Mesenchymal stem cell (in vitro differentiated cells and primary cell): ENCODE data around the gene EP400.

Source experiments
- DNase-seq: peaks from one replicate; pipeline ENCODE4 v3.0.0-alpha.2; 2013
- H2AFZ ChIP-seq: one replicate; pipeline ENCODE4 v1.6.1; 2013; ENCODE audit warnings: low read depth, mild to moderate bottlenecking, control low read depth, inconsistent platforms, low read length, moderate library complexity
- H2AK5ac ChIP-seq: 2 replicates; pipeline ENCODE4 v1.6.1; 2013; ENCODE audit warnings: low read length, moderate library complexity, mild to moderate bottlenecking, inconsistent platforms; ENCODE audit not compliant: severe bottlenecking
- H2BK120ac ChIP-seq: one replicate; pipeline ENCODE4 v1.6.1; 2013; ENCODE audit warnings: low read depth, mild to moderate bottlenecking, inconsistent platforms, low read length, moderate library complexity
- H2BK12ac ChIP-seq, 2 experiments: one replicate each; pipeline ENCODE4 v1.6.1; 2013; ENCODE audit warnings: inconsistent platforms in 2 of 2, low read length in 2 of 2, mild to moderate bottlenecking in 2 of 2, moderate library complexity in 2 of 2, control low read depth in 1 of 2
- H2BK15ac ChIP-seq: one replicate; pipeline ENCODE4 v1.6.1; 2013; ENCODE audit warnings: mild to moderate bottlenecking, low read depth, inconsistent platforms; ENCODE audit not compliant: poor library complexity, severe bottlenecking
- H2BK5ac ChIP-seq: 2 replicates; pipeline ENCODE4 v1.6.1; 2013; ENCODE audit warnings: low read depth, mild to moderate bottlenecking, low read length, control low read depth, inconsistent platforms; ENCODE audit not compliant: poor library complexity, severe bottlenecking
- H3K14ac ChIP-seq, 2 experiments: one replicate each; pipeline ENCODE4 v1.6.1; 2013; ENCODE audit warnings: inconsistent platforms in 2 of 2, low read length in 2 of 2, control low read depth in 1 of 2, mild to moderate bottlenecking in 1 of 2, moderate library complexity in 1 of 2
- H3K18ac ChIP-seq, 2 experiments: one replicate each; pipeline ENCODE4 v1.6.1; 2013; ENCODE audit warnings: inconsistent platforms in 2 of 2, low read length in 2 of 2, control low read depth in 1 of 2, low read depth in 1 of 2, mild to moderate bottlenecking in 1 of 2
- H3K23ac ChIP-seq, 2 experiments: one replicate each; pipeline ENCODE4 v1.6.1; 2013; ENCODE audit warnings: inconsistent platforms in 2 of 2, low read length in 2 of 2, mild to moderate bottlenecking in 2 of 2, moderate library complexity in 2 of 2, control low read depth in 1 of 2
- H3K27ac ChIP-seq: 2 replicates; pipeline ENCODE4 v1.5.1; 2013; ENCODE audit warnings: mild to moderate bottlenecking, moderate library complexity, low read length, control low read depth, inconsistent platforms; ENCODE audit not compliant: poor library complexity, severe bottlenecking
- H3K27me3 ChIP-seq, 2 experiments: 2 replicates each; pipeline versions ENCODE4 v1.6.1 to v1.7.0; 2013; ENCODE audit warnings: low read length in 2 of 2, mild to moderate bottlenecking in 2 of 2, moderate library complexity in 2 of 2, control low read depth in 1 of 2, inconsistent platforms in 1 of 2; ENCODE audit not compliant: control insufficient read depth in 1 of 2, insufficient read depth in 1 of 2
- H3K36me3 ChIP-seq, 2 experiments: 2 replicates each; pipeline versions ENCODE4 v1.6.1 to v1.7.0; 2013; ENCODE audit warnings: low read length in 2 of 2, control low read depth in 1 of 2, inconsistent platforms in 1 of 2, low read depth in 1 of 2, mild to moderate bottlenecking in 1 of 2; ENCODE audit not compliant: insufficient read depth in 2 of 2, control insufficient read depth in 1 of 2
- H3K4ac ChIP-seq, 2 experiments: one replicate each; pipeline ENCODE4 v1.6.1; 2013; ENCODE audit warnings: inconsistent platforms in 2 of 2, low read length in 2 of 2, mild to moderate bottlenecking in 2 of 2, moderate library complexity in 2 of 2, control low read depth in 1 of 2, low read depth in 1 of 2
- H3K4me1 ChIP-seq: 2 replicates; pipeline ENCODE4 v1.6.1; 2013; ENCODE audit warnings: low read depth, low read length, control low read depth; ENCODE audit not compliant: control insufficient read depth, insufficient read depth
- H3K4me2 ChIP-seq: 2 replicates; pipeline ENCODE4 v1.6.1; 2013; ENCODE audit warnings: low read length, mild to moderate bottlenecking, inconsistent platforms; ENCODE audit not compliant: poor library complexity, severe bottlenecking
- H3K4me3 ChIP-seq, 2 experiments: 2 replicates each; pipeline versions ENCODE4 v1.5.1 to v1.7.0; 2013; ENCODE audit warnings: low read length in 2 of 2, mild to moderate bottlenecking in 2 of 2, control low read depth in 1 of 2, low read depth in 1 of 2; ENCODE audit not compliant: insufficient read depth in 1 of 2
- H3K79me1 ChIP-seq: replicated peaks from 2 replicates; pipeline ENCODE4 v1.6.1; 2013; ENCODE audit warnings: mild to moderate bottlenecking, control low read depth, low read length, inconsistent platforms; ENCODE audit not compliant: poor library complexity, severe bottlenecking
- H3K9ac ChIP-seq: 2 replicates; pipeline ENCODE4 v1.7.0; 2013; ENCODE audit warnings: mild to moderate bottlenecking, low read length, moderate library complexity
- H3K9me3 ChIP-seq: 2 replicates; pipeline ENCODE4 v1.7.0; 2013; ENCODE audit warnings: mild to moderate bottlenecking, low read length; ENCODE audit not compliant: control insufficient read depth
- H4K8ac ChIP-seq: one replicate; pipeline ENCODE4 v1.6.1; 2013; ENCODE audit warnings: inconsistent platforms, mild to moderate bottlenecking, low read length, moderate library complexity
- H4K91ac ChIP-seq: one replicate; pipeline ENCODE4 v1.6.1; 2013; ENCODE audit warnings: mild to moderate bottlenecking, low read length, inconsistent platforms
- WGBS: methylation state at CpG from one replicate; pipeline ENCODE4 v1.1.7; 2013; ENCODE audit warnings: mixed read lengths; 5-methylcytosine and 5-hydroxymethylcytosine counted together

Gene EP400

DNA sequence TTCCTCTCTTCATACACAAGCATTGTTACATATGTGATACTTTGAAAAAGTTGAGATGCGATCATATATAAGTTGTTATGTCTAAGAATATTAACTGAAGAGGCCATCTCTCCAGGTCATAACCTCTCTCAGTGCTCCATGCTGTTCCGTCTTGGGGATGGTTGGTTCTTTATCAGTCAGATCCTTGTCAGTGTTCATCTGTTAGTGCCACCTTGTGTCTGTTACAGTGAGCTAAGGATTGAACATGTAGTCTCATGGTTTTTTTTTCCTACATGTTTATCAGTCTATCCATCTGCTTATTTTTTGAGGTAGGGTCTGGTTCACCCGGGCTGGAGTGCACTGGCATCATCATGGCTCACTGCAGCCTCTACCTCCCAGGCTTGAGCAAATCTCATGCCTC is 30.5 kb downstream of the EP400 start:
- H4K91ac ChIP-seq: no peak overlapping the region
- H3K14ac ChIP-seq: no peak overlapping the region
- no peaks in the 10 kb centered on the region for H3K9me3 ChIP-seq
- H3K27me3 ChIP-seq: no peaks in the 10 kb centered on the region
- H3K36me3 ChIP-seq: peaks cover 32 to 57% of the 10 kb centered on the region in 2 experiments
- no peak overlapping the region for H2BK5ac ChIP-seq
- no peak overlapping the region for H3K23ac ChIP-seq
- no peak overlapping the region for H2AFZ ChIP-seq
- H4K8ac ChIP-seq: no peak overlapping the region
- H3K4me2 ChIP-seq: no peak overlapping the region
- no peak overlapping the region for H2BK120ac ChIP-seq
- H2BK15ac ChIP-seq: no peak overlapping the region
- H3K4me3 ChIP-seq: no peak overlapping the region
- no peak overlapping the region for H3K9ac ChIP-seq
- H3K18ac ChIP-seq: no peak overlapping the region
- H2AK5ac ChIP-seq: no peak overlapping the region
- DNase-seq: peak; percentile 13
- peaks cover 10% of the 10 kb centered on the region for H3K4me1 ChIP-seq
- 86% methylated on average over 2 of the region's 3 CpGs for WGBS
- no peak overlapping the region for H2BK12ac ChIP-seq
- no peak overlapping the region for H3K4ac ChIP-seq
- peaks cover 33% of the 10 kb centered on the region for H3K79me1 ChIP-seq
- H3K27ac ChIP-seq: no peak overlapping the region

GRCh38 chr12:131981388-131981787 is 31.6 kb downstream of the EP400 start:
- H3K4me3 ChIP-seq: no peak overlapping the region
- no peak overlapping the region for H2AK5ac ChIP-seq
- WGBS: over 99% methylated on average over 10 of the region's 10 CpGs
- peaks cover 42% of the 10 kb centered on the region for H3K79me1 ChIP-seq
- H3K18ac ChIP-seq: no peak overlapping the region
- no peaks in the 10 kb centered on the region for H3K27me3 ChIP-seq
- H3K14ac ChIP-seq: no peak overlapping the region
- no peak overlapping the region for H3K4me2 ChIP-seq
- H3K4ac ChIP-seq: no peak overlapping the region
- H3K27ac ChIP-seq: no peak overlapping the region
- no peak overlapping the region for H4K8ac ChIP-seq
- no peak overlapping the region for H3K23ac ChIP-seq
- H2AFZ ChIP-seq: no peak overlapping the region
- no peak overlapping the region for H2BK120ac ChIP-seq
- no peak for DNase-seq
- no peak overlapping the region for H4K91ac ChIP-seq
- H2BK5ac ChIP-seq: no peak overlapping the region
- H2BK12ac ChIP-seq: no peak overlapping the region
- H3K9me3 ChIP-seq: no peaks in the 10 kb centered on the region
- H2BK15ac ChIP-seq: no peak overlapping the region
- H3K36me3 ChIP-seq: peaks cover 42 to 65% of the 10 kb centered on the region in 2 experiments
- H3K9ac ChIP-seq: no peak overlapping the region
- peaks cover 12% of the 10 kb centered on the region for H3K4me1 ChIP-seq

DNA sequence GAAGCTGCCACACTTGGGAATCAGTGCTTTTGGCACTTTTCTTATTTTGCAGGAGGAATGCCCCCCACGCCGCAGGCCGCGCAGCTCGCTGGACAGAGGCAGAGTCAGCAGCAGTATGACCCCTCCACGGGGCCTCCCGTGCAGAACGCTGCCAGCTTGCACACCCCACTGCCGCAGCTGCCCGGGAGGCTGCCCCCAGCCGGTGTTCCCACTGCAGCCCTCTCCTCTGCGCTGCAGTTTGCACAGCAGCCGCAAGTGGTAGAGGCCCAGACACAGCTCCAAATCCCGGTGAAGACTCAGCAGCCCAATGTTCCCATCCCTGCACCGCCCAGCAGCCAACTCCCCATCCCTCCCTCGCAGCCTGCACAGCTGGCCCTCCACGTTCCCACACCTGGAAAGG is 32.3 kb downstream of the EP400 start:
- Histone ChIP-seq H3K23ac (no peak overlapping the region), H3K9ac (no peak overlapping the region), H2AK5ac (no peak overlapping the region), H2BK5ac (no peak overlapping the region), H4K91ac (no peak overlapping the region), H2BK120ac (no peak overlapping the region), H4K8ac (no peak overlapping the region), H3K18ac (no peak overlapping the region), H3K4me3 (no peak overlapping the region), H3K79me1 (peaks cover 48% of the 10 kb centered on the region), H3K27ac (no peak overlapping the region), H3K14ac (no peak overlapping the region), H3K36me3 (peaks cover 48 to 71% of the 10 kb centered on the region in 2 experiments), H3K4me1 (peaks cover 17% of the 10 kb centered on the region), H3K27me3 (no peaks in the 10 kb centered on the region), H3K4ac (no peak overlapping the region), H2AFZ (no peak overlapping the region), H3K4me2 (no peak overlapping the region), H2BK12ac (no peak overlapping the region), H2BK15ac (no peak overlapping the region), H3K9me3 (no peaks in the 10 kb centered on the region)
- no peak for DNase-seq
- over 99% methylated on average over 17 of the region's 17 CpGs for WGBS

- no peak overlapping the region for H4K91ac ChIP-seq
- no peak overlapping the region for H3K23ac ChIP-seq
- no peak overlapping the region for H3K27ac ChIP-seq
- no peak overlapping the region for H3K4me2 ChIP-seq
- H3K14ac ChIP-seq: no peak overlapping the region
- H2BK15ac ChIP-seq: no peak overlapping the region
- peaks cover 47% of the 10 kb centered on the region for H3K79me1 ChIP-seq
- H2BK120ac ChIP-seq: no peak overlapping the region
- no peak overlapping the region for H2AK5ac ChIP-seq
- no peak overlapping the region for H2AFZ ChIP-seq
- H4K8ac ChIP-seq: no peak overlapping the region
- H3K36me3 ChIP-seq: peaks cover 54 to 78% of the 10 kb centered on the region in 2 experiments
- no peaks in the 10 kb centered on the region for H3K9me3 ChIP-seq
- H2BK12ac ChIP-seq: no peak overlapping the region
- no peak overlapping the region for H3K9ac ChIP-seq
- H3K4me1 ChIP-seq: peaks cover 22% of the 10 kb centered on the region
- no peak overlapping the region for H3K18ac ChIP-seq
- no peak for DNase-seq
- no peak overlapping the region for H3K4me3 ChIP-seq
- no peak overlapping the region for H3K4ac ChIP-seq
- no peak overlapping the region for H2BK5ac ChIP-seq
- H3K27me3 ChIP-seq: no peaks in the 10 kb centered on the region
- WGBS: 94% methylated on average over 6 of the region's 6 CpGs
These were observed 33.3 kb downstream of the EP400 start for GRCh38 chr12:131983026-131983425.
